ENCODE data around the gene CREB3. TPM values are rescaled to one million over a fixed set of nuclear protein-coding genes. Genes with fewer than 3 reads are reported as not detected.

CREB3 gene
- total RNA-seq, 1 donor from 2014 or later, result 35.1 TPM

DNA sequence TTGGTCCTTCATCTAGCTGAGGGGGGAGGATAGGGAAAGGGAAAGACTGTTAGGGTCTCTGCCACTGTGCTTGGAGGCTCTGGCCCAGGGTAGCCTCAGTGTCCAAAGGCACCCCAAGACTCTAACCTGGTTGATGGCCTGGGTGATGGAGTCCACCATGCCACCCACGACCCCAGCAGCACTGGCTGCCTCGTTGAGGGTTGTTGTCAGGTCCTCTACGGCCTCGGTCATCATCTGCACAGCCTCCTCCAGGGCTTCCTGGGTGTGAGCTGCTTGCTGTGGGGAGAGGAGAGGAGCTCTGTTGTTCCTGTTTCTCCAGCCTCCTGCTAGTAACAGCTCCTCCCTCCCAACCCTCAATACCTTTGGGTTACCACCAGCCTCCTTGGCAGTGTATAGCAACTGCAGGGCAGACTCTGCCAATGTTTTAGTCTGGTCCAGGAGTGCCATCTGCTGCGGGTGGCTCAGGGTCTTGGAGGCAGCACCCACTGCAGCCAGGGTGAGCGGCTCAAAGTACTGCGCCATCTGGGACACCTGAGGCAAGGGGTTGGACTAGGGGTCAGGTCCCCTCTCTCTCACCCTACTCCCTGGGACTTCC is 26.5 kb upstream of the CREB3 start:
- no peak for DNase-seq (ENCODE audit: extremely low spot score in 2 of 2)
- Histone ChIP-seq H3K9me3 (no peaks in the 10 kb centered on the region), H3K27ac (no peak overlapping the region), H3K27me3 (no peaks in the 10 kb centered on the region), H3K36me3 (peaks cover 21 to 95% of the 10 kb centered on the region in 2 donors), H3K4me3 (no peak overlapping the region), H3K4me1 (no peaks in the 10 kb centered on the region)
- TF ChIP-seq, protein P1, sequence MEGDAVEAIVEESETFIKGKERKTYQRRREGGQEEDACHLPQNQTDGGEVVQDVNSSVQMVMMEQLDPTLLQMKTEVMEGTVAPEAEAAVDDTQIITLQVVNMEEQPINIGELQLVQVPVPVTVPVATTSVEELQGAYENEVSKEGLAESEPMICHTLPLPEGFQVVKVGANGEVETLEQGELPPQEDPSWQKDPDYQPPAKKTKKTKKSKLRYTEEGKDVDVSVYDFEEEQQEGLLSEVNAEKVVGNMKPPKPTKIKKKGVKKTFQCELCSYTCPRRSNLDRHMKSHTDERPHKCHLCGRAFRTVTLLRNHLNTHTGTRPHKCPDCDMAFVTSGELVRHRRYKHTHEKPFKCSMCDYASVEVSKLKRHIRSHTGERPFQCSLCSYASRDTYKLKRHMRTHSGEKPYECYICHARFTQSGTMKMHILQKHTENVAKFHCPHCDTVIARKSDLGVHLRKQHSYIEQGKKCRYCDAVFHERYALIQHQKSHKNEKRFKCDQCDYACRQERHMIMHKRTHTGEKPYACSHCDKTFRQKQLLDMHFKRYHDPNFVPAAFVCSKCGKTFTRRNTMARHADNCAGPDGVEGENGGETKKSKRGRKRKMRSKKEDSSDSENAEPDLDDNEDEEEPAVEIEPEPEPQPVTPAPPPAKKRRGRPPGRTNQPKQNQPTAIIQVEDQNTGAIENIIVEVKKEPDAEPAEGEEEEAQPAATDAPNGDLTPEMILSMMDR (IDR thresholded peaks at IDR 0.05), result no peak
- TF ChIP-seq POLR2AphosphoS5 (IDR thresholded peaks at IDR 0.05; ENCODE audit: insufficient read depth in 1 of 2, low read depth in 1 of 2), result no peak
- TF ChIP-seq POLR2A (IDR thresholded peaks at IDR 0.05), result no peak
- intact Hi-C loops (cut with DNase I), result no loop called here

DNA sequence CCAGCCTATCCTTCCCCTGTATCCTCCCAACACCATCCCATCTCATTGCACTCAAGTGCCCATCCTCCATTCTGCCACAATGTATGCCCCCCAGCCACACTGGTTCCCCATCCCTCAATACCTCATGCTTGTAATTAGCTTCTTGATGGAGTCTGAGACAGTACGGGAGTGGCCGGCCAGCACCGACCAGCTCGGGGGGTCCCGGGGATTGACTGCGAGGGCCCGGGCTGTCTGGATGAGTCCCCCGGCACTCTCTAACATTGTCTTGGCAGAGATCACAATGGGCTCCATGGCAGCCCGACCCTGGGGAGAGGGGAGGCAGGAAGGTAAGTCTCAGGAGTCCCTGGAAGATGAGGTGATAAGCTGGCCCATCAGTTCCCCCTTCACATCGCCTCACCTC is 25.5 kb upstream of the CREB3 start:
- Histone ChIP-seq H3K36me3 (peaks cover 23 to 95% of the 10 kb centered on the region in 2 donors), H3K27ac (no peak overlapping the region), H3K4me1 (no peaks in the 10 kb centered on the region), H3K9me3 (no peaks in the 10 kb centered on the region), H3K27me3 (no peaks in the 10 kb centered on the region), H3K4me3 (no peak overlapping the region)
- DNase-seq (ENCODE audit: extremely low spot score in 2 of 2), result no peak
- intact Hi-C loops (cut with DNase I), result no loop called here
- no peak for TF ChIP-seq POLR2A (IDR thresholded peaks at IDR 0.05)
- TF ChIP-seq, protein P1 (IDR thresholded peaks at IDR 0.05), result no peak
- TF ChIP-seq POLR2AphosphoS5 (IDR thresholded peaks at IDR 0.05; ENCODE audit: insufficient read depth in 1 of 2, low read depth in 1 of 2), result no peak

DNA sequence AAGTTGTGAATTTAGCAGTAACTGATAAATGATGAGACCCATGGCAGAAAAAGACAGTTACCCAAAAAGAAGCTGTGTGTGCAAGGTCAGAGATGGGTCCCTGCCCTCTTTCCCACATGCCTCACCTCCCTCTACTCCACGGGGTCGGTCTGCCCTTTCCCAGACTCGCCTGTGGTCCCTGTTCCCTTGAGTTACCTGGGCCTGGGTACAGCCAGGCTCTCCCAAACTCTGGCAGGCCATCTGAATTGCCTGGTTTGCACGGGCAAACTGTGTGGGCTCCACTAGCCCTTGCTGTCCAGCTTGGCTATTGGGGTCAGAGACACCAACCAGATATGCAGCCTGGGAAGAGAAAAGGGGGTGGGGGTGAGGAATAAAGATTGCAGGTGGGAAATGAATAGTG is 24.3 kb upstream of the CREB3 start:
- no peaks in the 10 kb centered on the region for H3K4me1 ChIP-seq
- intact Hi-C loops (cut with DNase I), result no loop called here
- no peaks in the 10 kb centered on the region for H3K27me3 ChIP-seq
- no peak for DNase-seq (ENCODE audit: extremely low spot score in 2 of 2)
- H3K27ac ChIP-seq, result no peak overlapping the region
- peaks cover 19 to 94% of the 10 kb centered on the region in 2 donors for H3K36me3 ChIP-seq
- TF ChIP-seq POLR2A (IDR thresholded peaks at IDR 0.05) (no peak), POLR2AphosphoS5 (IDR thresholded peaks at IDR 0.05; ENCODE audit: insufficient read depth in 1 of 2, low read depth in 1 of 2) (no peak)
- TF ChIP-seq, protein P1 (IDR thresholded peaks at IDR 0.05), result no peak
- no peaks in the 10 kb centered on the region for H3K9me3 ChIP-seq
- no peak overlapping the region for H3K4me3 ChIP-seq

DNA sequence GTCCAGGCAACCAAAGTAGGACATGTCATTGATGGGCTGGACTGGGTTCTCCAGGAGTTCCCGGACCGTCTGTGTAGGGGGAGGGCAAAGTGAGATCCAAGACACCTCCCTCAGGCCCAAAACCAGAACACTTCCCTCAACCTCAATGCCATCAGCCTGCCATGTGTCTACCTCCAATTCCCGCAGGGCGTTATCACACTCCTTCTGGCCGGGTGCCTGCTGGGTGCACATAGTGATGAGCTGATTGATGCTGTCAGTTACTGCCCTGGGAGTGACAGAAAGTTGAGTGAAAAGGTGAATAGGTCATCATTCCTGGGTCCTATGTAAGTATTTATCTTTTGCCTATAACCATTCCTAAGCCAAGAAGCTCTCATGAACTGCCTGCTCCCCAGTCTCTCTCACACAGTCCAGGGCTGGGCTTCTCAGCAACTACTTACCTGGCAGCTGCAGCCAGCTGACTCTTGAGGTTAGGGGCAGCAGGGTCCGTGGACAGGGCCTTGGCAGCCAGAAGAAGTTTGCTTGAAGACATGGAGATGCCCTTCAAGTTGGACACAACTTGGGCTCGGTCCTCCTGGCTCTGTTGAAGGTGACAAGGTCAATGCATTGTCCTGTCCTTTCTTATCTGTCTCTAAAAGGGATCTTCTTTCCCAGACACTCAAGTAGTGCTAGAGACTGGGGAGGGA is 21.5 kb upstream of the CREB3 start:
- no peak for DNase-seq (ENCODE audit: extremely low spot score in 2 of 2)
- TF ChIP-seq POLR2A (IDR thresholded peaks at IDR 0.05) (no peak), POLR2AphosphoS5 (IDR thresholded peaks at IDR 0.05; ENCODE audit: insufficient read depth in 1 of 2, low read depth in 1 of 2) (no peak)
- TF ChIP-seq, protein P1 (IDR thresholded peaks at IDR 0.05), result no peak
- Histone ChIP-seq H3K36me3 (peaks cover 15 to 93% of the 10 kb centered on the region in 2 donors), H3K27me3 (no peaks in the 10 kb centered on the region), H3K27ac (no peak overlapping the region), H3K4me1 (no peaks in the 10 kb centered on the region), H3K9me3 (no peaks in the 10 kb centered on the region), H3K4me3 (no peak overlapping the region)
- intact Hi-C loops (cut with DNase I), result no loop called here

Data from vagina (tissue), 2 donors.